Left lung (tissue), 10 donors: Measurements from ENCODE around the gene STK39. TPM values are rescaled to one million over a fixed set of nuclear protein-coding genes. Genes with fewer than 3 reads are reported as not detected.
A peak's percentile ranks its signal among the peaks of the same experiment; 100 is the strongest.

Source experiments
- ATAC-seq: fragments of 200-7000 bp; cut with Tn5 transposase; one replicate; pipeline ENCODE4 v1.9.1; 2020; ENCODE audit warnings: moderate library complexity
- DNase-seq, 4 donors: peaks; one replicate each; pipeline ENCODE4 v3.0.0-alpha.2; 2013 to 2020
- H3K27ac ChIP-seq, 2 donors: fragments of 200-600 bp; sonication (generic) in 1 of 2; one replicate each; pipeline versions ENCODE4 v1.5.0 to v1.8.0; 2020 to 2021
- H3K27me3 ChIP-seq, 2 donors: fragments of 200-600 bp; sonication (generic) in 1 of 2; one replicate each; pipeline versions ENCODE4 v1.5.0 to v1.8.0; 2020 to 2021
- H3K36me3 ChIP-seq, 2 donors: fragments of 200-600 bp; sonication (generic) in 1 of 2; one replicate each; pipeline versions ENCODE4 v1.5.0 to v1.8.0; 2020 to 2021
- H3K4me1 ChIP-seq, 2 donors: fragments of 200-600 bp; one replicate each; pipeline ENCODE4 v1.8.0; 2021
- H3K4me3 ChIP-seq, 2 donors: fragments of 200-600 bp; sonication (generic) in 1 of 2; one replicate each; pipeline versions ENCODE4 v1.5.0 to v1.8.0; 2020 to 2021; ENCODE audit warnings: mild to moderate bottlenecking in 1 of 2
- H3K9me3 ChIP-seq, 2 donors: fragments of 200-600 bp; sonication (generic) in 1 of 2; one replicate each; pipeline versions ENCODE4 v1.5.0 to v1.8.0; 2020 to 2021
- intact Hi-C, 2 donors: fragments of 100-400 bp; cut with DNase I; formaldehyde crosslinking; loops; one replicate each; pipeline versions ENCODE4 v1.11.2 to v1.14.2; 2022
- polyA plus RNA-seq, 6 donors: library from polyadenylated mRNA; unstranded; fragments of 120-200 nt; gene quantifications; one replicate each; pipeline ENCODE4 v1.2.1, GENCODE V29; 2013; ENCODE audit not compliant: insufficient read length in 6 of 6
- total RNA-seq, 2 donors: library from RNA; stranded (reverse); fragmentation: NEBNext Ultra II Directional; extraction: Animal tissue kit (Norgen Biotek cat#: 25700); gene quantifications; one replicate each; pipeline ENCODE4 v1.2.1, GENCODE V29; 2021
- TF ChIP-seq, protein P1 (sequence below), 2 donors: fragments of 200-600 bp; sonication (generic) in 1 of 2; IDR thresholded peaks; one replicate each; pipeline versions ENCODE4 v1.5.0 to v1.8.0; 2021; ENCODE audit warnings: antibody characterized with exemption in 2 of 2
- donor health status: DM: no; HTN: yes; CAD: no.
- donor health status: DM: no; HTN: no; CAD: no.

The STK39 gene
- total and polyA plus RNA-seq, 8 donors, result 15.7 to 31.3 (median 27.0) TPM

DNA sequence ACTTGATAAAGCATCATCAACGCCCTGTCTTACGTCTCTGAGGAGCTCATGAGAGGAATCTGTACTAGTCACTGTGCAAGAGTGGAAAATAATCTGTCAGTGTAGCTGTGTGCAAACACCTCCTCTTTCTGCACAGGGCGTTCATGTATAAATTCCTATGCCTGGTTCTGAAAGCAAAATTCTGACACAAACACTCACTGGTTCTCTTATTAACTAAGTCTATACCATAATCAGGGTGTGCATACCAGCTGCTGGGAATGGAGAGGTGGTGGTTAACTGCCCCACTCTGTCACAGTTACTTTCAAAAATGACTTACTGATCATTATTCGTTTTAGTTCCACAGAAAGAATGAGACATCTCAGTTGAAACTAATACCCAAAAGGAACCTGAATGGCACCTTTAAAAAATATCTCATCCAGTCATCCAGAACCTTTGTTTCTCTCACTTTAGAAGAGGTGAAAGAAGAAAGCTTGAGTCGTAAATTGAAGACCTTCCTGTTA is 35.7 kb downstream of the STK39 start:
- H3K4me3 ChIP-seq, result peak overlapping the region in 1 of 2 donors; percentile 37
- peak; percentile 48 for ATAC-seq
- intact Hi-C loops, result no loop called here
- H3K9me3 ChIP-seq, result no peaks in the 10 kb centered on the region
- peaks cover 4 to 18% of the 10 kb centered on the region in 2 donors for H3K4me1 ChIP-seq
- H3K27ac ChIP-seq, result peak overlapping the region; percentile 64 to 78
- DNase-seq, result no peak
- no peaks in the 10 kb centered on the region for H3K27me3 ChIP-seq
- TF ChIP-seq, protein P1, sequence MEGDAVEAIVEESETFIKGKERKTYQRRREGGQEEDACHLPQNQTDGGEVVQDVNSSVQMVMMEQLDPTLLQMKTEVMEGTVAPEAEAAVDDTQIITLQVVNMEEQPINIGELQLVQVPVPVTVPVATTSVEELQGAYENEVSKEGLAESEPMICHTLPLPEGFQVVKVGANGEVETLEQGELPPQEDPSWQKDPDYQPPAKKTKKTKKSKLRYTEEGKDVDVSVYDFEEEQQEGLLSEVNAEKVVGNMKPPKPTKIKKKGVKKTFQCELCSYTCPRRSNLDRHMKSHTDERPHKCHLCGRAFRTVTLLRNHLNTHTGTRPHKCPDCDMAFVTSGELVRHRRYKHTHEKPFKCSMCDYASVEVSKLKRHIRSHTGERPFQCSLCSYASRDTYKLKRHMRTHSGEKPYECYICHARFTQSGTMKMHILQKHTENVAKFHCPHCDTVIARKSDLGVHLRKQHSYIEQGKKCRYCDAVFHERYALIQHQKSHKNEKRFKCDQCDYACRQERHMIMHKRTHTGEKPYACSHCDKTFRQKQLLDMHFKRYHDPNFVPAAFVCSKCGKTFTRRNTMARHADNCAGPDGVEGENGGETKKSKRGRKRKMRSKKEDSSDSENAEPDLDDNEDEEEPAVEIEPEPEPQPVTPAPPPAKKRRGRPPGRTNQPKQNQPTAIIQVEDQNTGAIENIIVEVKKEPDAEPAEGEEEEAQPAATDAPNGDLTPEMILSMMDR (IDR thresholded peaks at IDR 0.05), result no peak
- no peaks in the 10 kb centered on the region for H3K36me3 ChIP-seq

DNA sequence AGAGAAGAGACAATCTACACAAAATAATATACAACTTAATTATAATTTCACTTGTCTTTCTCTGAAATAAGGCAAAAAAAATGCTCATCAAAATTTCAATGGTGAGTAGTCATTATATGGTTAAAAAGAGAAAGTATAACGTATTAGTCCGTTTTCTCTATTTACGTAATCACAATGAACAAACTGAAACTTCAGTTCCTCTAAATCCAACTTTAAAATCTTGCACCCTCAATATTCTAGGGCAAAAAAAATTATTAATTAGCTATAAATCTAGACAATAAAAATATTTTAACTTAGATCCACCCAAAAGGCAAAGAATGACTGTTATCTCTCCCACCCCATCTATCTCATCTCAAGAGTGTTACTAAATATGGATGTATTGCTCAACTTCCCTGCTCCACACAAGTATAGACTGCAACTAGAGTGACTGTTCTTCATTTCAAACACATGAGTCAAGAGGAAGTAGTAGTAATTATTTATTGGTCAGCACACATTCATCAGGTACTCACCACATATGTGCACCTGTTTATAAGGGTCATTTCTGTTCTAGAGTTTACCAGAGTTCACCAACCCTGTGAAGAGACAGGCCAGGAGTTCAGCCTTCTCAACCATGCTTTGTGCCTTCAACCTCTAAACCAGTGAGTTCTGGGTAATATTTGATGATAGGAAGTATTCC is 36.4 kb downstream of the STK39 start:
- Histone ChIP-seq H3K9me3 (no peaks in the 10 kb centered on the region), H3K27me3 (no peaks in the 10 kb centered on the region), H3K4me3 (peak overlapping the region; percentile 8 to 37), H3K4me1 (peaks cover 4 to 18% of the 10 kb centered on the region in 2 donors), H3K27ac (peak overlapping the region; percentile 64 to 78), H3K36me3 (no peaks in the 10 kb centered on the region)
- peak in 2 of 4 donors; percentile 15 to 36 for DNase-seq
- TF ChIP-seq, protein P1 (IDR thresholded peaks at IDR 0.05), result no peak
- peak; percentile 94 for ATAC-seq
- intact Hi-C loops, result no loop called here

DNA sequence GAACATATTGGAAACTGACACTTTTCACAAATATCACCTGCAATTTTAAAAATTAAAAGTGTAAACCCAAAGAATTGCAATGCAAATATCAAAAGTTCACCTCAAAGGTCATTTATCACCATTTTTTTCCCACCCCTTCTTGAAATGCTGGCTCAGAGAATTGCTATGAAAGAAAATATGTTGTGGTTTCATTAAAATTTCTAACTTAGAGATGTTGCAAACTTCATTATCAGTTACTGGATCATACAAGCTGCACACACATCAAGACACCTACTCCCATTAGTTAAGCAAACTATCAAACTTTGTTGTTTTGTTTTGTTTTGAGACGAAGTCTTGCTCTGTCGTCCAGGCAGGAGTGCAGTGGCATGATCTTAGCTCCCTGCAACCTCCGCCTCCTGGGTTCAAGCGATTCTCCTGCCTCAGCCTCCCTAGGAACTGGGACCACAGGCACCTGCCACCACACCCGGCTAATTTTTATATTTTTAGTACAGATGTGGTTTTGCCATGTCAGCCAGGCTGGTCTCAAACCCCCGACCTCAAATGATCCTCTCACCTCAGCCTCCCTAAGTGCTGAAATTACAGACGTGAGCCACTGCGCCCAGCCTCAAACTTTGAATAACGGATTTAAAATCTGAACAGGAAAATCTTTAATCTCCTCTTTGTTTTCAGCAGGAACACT is 37.0 kb downstream of the STK39 start:
- H3K4me1 ChIP-seq, result peaks cover 4 to 18% of the 10 kb centered on the region in 2 donors
- DNase-seq, result no peak
- H3K4me3 ChIP-seq, result peak overlapping the region in 1 of 2 donors; percentile 37
- H3K27ac ChIP-seq, result peak overlapping the region; percentile 64 to 78
- no peaks in the 10 kb centered on the region for H3K36me3 ChIP-seq
- intact Hi-C loops, result no loop called here
- H3K27me3 ChIP-seq, result no peaks in the 10 kb centered on the region
- TF ChIP-seq, protein P1 (IDR thresholded peaks at IDR 0.05), result no peak
- ATAC-seq, result no peak
- no peaks in the 10 kb centered on the region for H3K9me3 ChIP-seq

DNA sequence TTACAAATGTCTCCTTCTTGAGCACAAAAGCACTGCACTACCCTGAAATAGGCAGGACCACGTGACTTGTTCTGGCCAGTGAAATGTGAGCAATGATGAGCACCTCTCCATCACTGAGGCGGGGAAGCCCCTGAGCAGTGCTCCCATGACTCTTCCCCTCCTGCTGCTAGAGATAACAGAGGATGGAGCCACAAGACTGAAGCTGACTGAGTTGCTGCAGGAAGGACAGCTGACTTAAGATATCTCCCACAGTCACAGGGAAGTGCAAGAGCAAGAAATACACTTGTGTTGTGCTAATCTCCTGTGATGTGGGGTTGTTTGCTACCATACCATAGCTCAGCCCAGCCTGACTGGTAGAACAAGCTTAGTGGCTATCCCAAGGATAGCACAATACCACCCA is 38.7 kb downstream of the STK39 start:
- no peak for ATAC-seq

More for the DNA sequence above, 38.7 kb downstream of the STK39 start:
- TF ChIP-seq, protein P1 (IDR thresholded peaks at IDR 0.05), result no peak
- H3K4me3 ChIP-seq, result no peak overlapping the region
- H3K4me1 ChIP-seq, result peaks cover 4 to 18% of the 10 kb centered on the region in 2 donors
- DNase-seq, result no peak
- H3K27me3 ChIP-seq, result no peaks in the 10 kb centered on the region
- H3K27ac ChIP-seq, result no peak overlapping the region
- H3K9me3 ChIP-seq, result no peaks in the 10 kb centered on the region
- intact Hi-C loops, result no loop called here
- H3K36me3 ChIP-seq, result no peaks in the 10 kb centered on the region
